OCI-LY7 (cell line): ENCODE measurements around the gene SMIM35.

Experiments
- CTCF ChIP-seq: fragments of 200-600 bp; sonication (generic); conservative IDR thresholded peaks from 2 replicates; pipeline ENCODE4 v1.5.1; 2014; ENCODE audit warnings: mild to moderate bottlenecking, antibody characterized with exemption, low read length, moderate library complexity, mixed read lengths
- EZH2phosphoT487 ChIP-seq: fragments of 200-600 bp; sonication (generic); IDR thresholded peaks from 2 replicates; pipeline ENCODE4 v1.6.1; 2018; ENCODE audit warnings: low read depth, borderline replicate concordance, mild to moderate bottlenecking, mixed run types, antibody characterized with exemption, low read length, moderate library complexity, mixed read lengths

- TF ChIP-seq EZH2phosphoT487 (no peak), CTCF (no peak)
Measured at GRCh38 chr11:118051136-118051610, 35.6 kb downstream of the SMIM35 start.
